Measurements from ENCODE around the gene WDFY1. TPM values are rescaled to one million over a fixed set of nuclear protein-coding genes. Genes with fewer than 3 reads are reported as not detected.

Gene WDFY1
- total RNA-seq, 2 experiments from 2014 or later: 33.3 to 45.3 TPM

DNA sequence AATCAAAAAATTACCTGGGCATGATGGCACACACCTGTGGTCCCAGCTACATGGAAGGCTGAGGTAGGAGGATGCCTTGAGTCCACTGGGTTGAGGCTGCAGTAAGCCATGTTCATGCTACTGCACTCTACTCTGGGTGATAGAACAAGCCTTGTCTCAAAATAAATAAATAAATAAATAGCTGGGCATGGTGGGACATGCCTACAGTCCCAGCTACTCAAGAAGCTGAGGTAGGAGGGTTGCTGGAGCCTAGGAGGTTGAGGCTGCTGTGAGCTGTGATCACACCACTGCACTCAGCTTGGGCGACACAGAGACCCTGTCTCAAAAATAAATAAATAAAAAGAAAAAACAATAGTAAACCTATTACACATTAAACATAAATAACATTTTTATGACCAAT lies 110.7 kb downstream of the WDFY1 start:
- H3K4me1 ChIP-seq (ENCODE audit: insufficient read depth, low read length, poor library complexity, severe bottlenecking): peaks cover 64% of the 10 kb centered on the region
- no TSS peak for BruUV-seq (replicated peaks)
- peak overlapping the region; percentile 97; the same call in 1 of the 2 replicates for H3K4me2 ChIP-seq (ENCODE audit: low read length)
- POLR2A ChIA-PET: interaction anchor here (0.6 to 6.1 kb wide), 5 partner anchors 12 to 65 kb away, joined by 3 to 66 read pairs (median 10); no protein-coding TSS in a partner anchor
- peaks cover 43% of the 10 kb centered on the region for H3K79me2 ChIP-seq (ENCODE audit: insufficient read depth, low read depth, low read length)
- no peaks in the 10 kb centered on the region for H3K9me2 ChIP-seq (ENCODE audit: insufficient read depth, low read length)
- no peak overlapping the region for H3K4me3 ChIP-seq (ENCODE audit: low read depth, low read length, poor library complexity, severe bottlenecking)
- TF ChIP-seq, protein P1, sequence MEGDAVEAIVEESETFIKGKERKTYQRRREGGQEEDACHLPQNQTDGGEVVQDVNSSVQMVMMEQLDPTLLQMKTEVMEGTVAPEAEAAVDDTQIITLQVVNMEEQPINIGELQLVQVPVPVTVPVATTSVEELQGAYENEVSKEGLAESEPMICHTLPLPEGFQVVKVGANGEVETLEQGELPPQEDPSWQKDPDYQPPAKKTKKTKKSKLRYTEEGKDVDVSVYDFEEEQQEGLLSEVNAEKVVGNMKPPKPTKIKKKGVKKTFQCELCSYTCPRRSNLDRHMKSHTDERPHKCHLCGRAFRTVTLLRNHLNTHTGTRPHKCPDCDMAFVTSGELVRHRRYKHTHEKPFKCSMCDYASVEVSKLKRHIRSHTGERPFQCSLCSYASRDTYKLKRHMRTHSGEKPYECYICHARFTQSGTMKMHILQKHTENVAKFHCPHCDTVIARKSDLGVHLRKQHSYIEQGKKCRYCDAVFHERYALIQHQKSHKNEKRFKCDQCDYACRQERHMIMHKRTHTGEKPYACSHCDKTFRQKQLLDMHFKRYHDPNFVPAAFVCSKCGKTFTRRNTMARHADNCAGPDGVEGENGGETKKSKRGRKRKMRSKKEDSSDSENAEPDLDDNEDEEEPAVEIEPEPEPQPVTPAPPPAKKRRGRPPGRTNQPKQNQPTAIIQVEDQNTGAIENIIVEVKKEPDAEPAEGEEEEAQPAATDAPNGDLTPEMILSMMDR (conservative IDR thresholded peaks at IDR 0.05; ENCODE audit: low read length): no peak
- no peak for TF ChIP-seq EZH2phosphoT487 (IDR thresholded peaks at IDR 0.05; ENCODE audit: borderline replicate concordance, low read depth, low read length)
- CTCF ChIA-PET (ENCODE audit: unreplicated experiment): no interaction called here
- H3K36me3 ChIP-seq (ENCODE audit: insufficient read depth, low read length): peaks cover 6% of the 10 kb centered on the region
- H4K20me1 ChIP-seq (ENCODE audit: insufficient read depth, low read length): no peaks in the 10 kb centered on the region
- H3K9me3 ChIP-seq (ENCODE audit: low read length): no peaks in the 10 kb centered on the region
- no peak overlapping the region for H3K27ac ChIP-seq (ENCODE audit: low read depth, low read length, poor library complexity, severe bottlenecking)
- intact Hi-C loops (cut with micrococcal nuclease; ENCODE audit: unreplicated experiment): loop anchor here (10.0 kb wide), 1 partner anchor 920 kb away; no protein-coding TSS in a partner anchor
- H2AFZ ChIP-seq (ENCODE audit: low read length): no peak overlapping the region
- no peak for DNase-seq (ENCODE audit: low spot score)

DNA sequence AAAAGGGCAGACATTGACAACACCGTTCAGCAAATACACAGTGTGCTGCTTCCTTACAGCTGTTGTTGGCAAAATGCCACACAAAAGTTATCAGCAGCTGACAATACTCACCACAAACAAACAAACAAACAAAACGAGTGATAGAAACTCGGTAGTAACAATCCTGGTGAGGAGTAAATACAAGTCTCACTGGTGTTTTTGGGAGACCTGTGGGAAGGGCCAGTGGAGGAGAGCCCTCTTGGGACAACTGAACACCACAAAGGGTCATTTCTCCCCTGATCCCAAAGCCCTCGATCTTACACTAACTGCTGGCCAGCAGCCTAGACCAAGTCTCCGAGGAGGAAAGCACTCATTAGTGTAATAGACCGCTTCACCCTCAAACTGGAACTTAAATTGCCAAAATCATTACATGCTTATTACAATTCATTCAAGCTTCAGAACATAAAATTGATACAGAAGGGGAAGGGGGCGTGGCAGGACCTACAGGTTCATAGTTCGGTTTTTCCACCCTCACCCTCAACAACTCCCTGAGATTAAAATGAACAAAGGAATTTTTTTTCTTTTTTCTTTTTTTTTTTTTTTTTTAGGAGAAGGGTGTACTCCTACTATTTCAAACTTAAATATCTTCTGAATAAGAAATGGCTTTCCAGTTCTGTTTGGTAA lies 112.8 kb downstream of the WDFY1 start:
- TF ChIP-seq EZH2phosphoT487 (IDR thresholded peaks at IDR 0.05; ENCODE audit: borderline replicate concordance, low read depth, low read length): no peak
- TF ChIP-seq, protein P1 (conservative IDR thresholded peaks at IDR 0.05; ENCODE audit: low read length): no peak
- Histone ChIP-seq H3K9me3 (ENCODE audit: low read length) (no peaks in the 10 kb centered on the region), H3K4me2 (ENCODE audit: low read length) (peak overlapping the region; percentile 70), H2AFZ (ENCODE audit: low read length) (no peak overlapping the region), H4K20me1 (ENCODE audit: insufficient read depth, low read length) (no peaks in the 10 kb centered on the region), H3K36me3 (ENCODE audit: insufficient read depth, low read length) (peaks cover 6% of the 10 kb centered on the region), H3K4me3 (ENCODE audit: low read depth, low read length, poor library complexity, severe bottlenecking) (peak overlapping the region; percentile 29), H3K4me1 (ENCODE audit: insufficient read depth, low read length, poor library complexity, severe bottlenecking) (peaks cover 70% of the 10 kb centered on the region), H3K27ac (ENCODE audit: low read depth, low read length, poor library complexity, severe bottlenecking) (no peak overlapping the region), H3K9me2 (ENCODE audit: insufficient read depth, low read length) (no peaks in the 10 kb centered on the region), H3K79me2 (ENCODE audit: insufficient read depth, low read depth, low read length) (peaks cover 52% of the 10 kb centered on the region)
- ChIA-PET CTCF (ENCODE audit: unreplicated experiment) (no interaction called here), POLR2A (interaction anchor here (0.5 to 6.1 kb wide), 6 partner anchors 10 to 1352 kb away, joined by 3 to 66 read pairs (median 4); no protein-coding TSS in a partner anchor)
- no TSS peak for BruUV-seq (replicated peaks)
- intact Hi-C loops (cut with micrococcal nuclease; ENCODE audit: unreplicated experiment): loop anchor here (10.0 kb wide), 1 partner anchor 918 kb away; no protein-coding TSS in a partner anchor
- no peak for DNase-seq (ENCODE audit: low spot score)

DNA sequence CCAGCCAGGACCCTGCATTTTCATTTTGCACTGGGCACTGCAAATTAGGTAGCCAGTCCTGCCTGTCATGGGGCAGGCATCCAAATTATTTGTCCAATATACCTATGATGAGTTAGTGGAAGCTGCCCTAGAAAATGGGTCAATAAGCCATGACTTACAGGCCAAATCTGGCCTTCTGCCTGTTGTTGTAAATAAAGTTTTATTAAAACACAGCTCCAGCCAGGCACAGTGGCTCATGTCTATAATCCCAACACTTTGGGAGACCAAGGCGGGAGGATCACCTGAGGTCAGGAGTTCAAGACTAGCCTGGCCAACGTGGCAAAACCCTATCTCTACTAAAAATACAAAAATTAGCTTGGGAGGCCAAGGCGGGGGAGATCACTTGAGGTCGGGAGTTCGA lies 116.0 kb downstream of the WDFY1 start:
- H4K20me1 ChIP-seq (ENCODE audit: insufficient read depth, low read length): no peaks in the 10 kb centered on the region
- CTCF ChIA-PET (ENCODE audit: unreplicated experiment): no interaction called here
- intact Hi-C loops (cut with micrococcal nuclease; ENCODE audit: unreplicated experiment): no loop called here
- TF ChIP-seq, protein P1 (conservative IDR thresholded peaks at IDR 0.05; ENCODE audit: low read length): no peak
- no peak for TF ChIP-seq EZH2phosphoT487 (IDR thresholded peaks at IDR 0.05; ENCODE audit: borderline replicate concordance, low read depth, low read length)
- H3K4me1 ChIP-seq (ENCODE audit: insufficient read depth, low read length, poor library complexity, severe bottlenecking): peaks cover 83% of the 10 kb centered on the region
- no peaks in the 10 kb centered on the region for H3K9me2 ChIP-seq (ENCODE audit: insufficient read depth, low read length)
- no peak overlapping the region for H3K27ac ChIP-seq (ENCODE audit: low read depth, low read length, poor library complexity, severe bottlenecking)
- H3K79me2 ChIP-seq (ENCODE audit: insufficient read depth, low read depth, low read length): peaks cover 64% of the 10 kb centered on the region; the same call in 1 of the 2 replicates
- no TSS peak for BruUV-seq (replicated peaks)
- H3K4me2 ChIP-seq (ENCODE audit: low read length): no peak overlapping the region
- DNase-seq (ENCODE audit: low spot score): no peak
- POLR2A ChIA-PET: interaction anchor here (0.6 to 3.3 kb wide), 10 partner anchors 10 to 964 kb away, joined by 3 to 12 read pairs (median 3); no protein-coding TSS in a partner anchor
- no peak overlapping the region for H3K4me3 ChIP-seq (ENCODE audit: low read depth, low read length, poor library complexity, severe bottlenecking)
- H3K9me3 ChIP-seq (ENCODE audit: low read length): no peaks in the 10 kb centered on the region
- H3K36me3 ChIP-seq (ENCODE audit: insufficient read depth, low read length): peaks cover 9% of the 10 kb centered on the region
- no peak overlapping the region for H2AFZ ChIP-seq (ENCODE audit: low read length)
